DND-41 (cell line): ENCODE measurements around the gene ADGRG7.

ENCODE experiments used
- ATAC-seq: fragments of 200-7000 bp; cut with Tn5 transposase; 3 replicates; pipeline ENCODE4 v1.9.1; 2021; ENCODE audit warnings: low read depth; ENCODE audit not compliant: insufficient read depth
- DNase-seq: peaks from one replicate; pipeline ENCODE4 v3.0.0-alpha.2; 2020
- H2AFZ ChIP-seq: 2 replicates; pipeline ENCODE4 v1.6.0; 2012; ENCODE audit warnings: low read depth, low read length
- H3K27ac ChIP-seq: 2 replicates; pipeline ENCODE4 v1.5.1; 2012; ENCODE audit warnings: low read length, inconsistent platforms
- H3K27me3 ChIP-seq: fragments of 200-600 bp; sonication (generic); 2 replicates; pipeline ENCODE4 v1.6.0; 2012; ENCODE audit warnings: low read length, mild to moderate bottlenecking, inconsistent platforms; ENCODE audit not compliant: insufficient read depth, poor library complexity
- H3K36me3 ChIP-seq: 2 replicates; pipeline ENCODE4 v1.5.1; 2012; ENCODE audit warnings: low read length, inconsistent platforms; ENCODE audit not compliant: insufficient read depth
- H3K4me1 ChIP-seq: 2 replicates; pipeline ENCODE4 v1.5.1; 2012; ENCODE audit warnings: mild to moderate bottlenecking, low read length; ENCODE audit not compliant: insufficient read depth
- H3K4me2 ChIP-seq: 2 replicates; pipeline ENCODE4 v1.6.0; 2012; ENCODE audit warnings: mild to moderate bottlenecking, moderate library complexity, low read length, inconsistent platforms; ENCODE audit not compliant: insufficient read depth
- H3K4me3 ChIP-seq, 2 experiments: fragments of 200-600 bp in 1 of 2; shearing (Covaris generic) in 1 of 2; 2 replicates each; pipeline ENCODE4 v1.5.1; 2012 to 2016; ENCODE audit warnings: inconsistent platforms in 2 of 2, low read length in 2 of 2, mild to moderate bottlenecking in 2 of 2, low read depth in 1 of 2, moderate library complexity in 1 of 2
- H3K79me2 ChIP-seq: 2 replicates; pipeline ENCODE4 v1.6.0; 2012; ENCODE audit warnings: low read length, inconsistent platforms; ENCODE audit not compliant: insufficient read depth
- H3K9ac ChIP-seq: 2 replicates; pipeline ENCODE4 v1.6.0; 2012; ENCODE audit warnings: low read depth, mild to moderate bottlenecking, inconsistent platforms, low read length, moderate library complexity
- H3K9me3 ChIP-seq: 2 replicates; pipeline ENCODE4 v1.5.1; 2012; ENCODE audit warnings: low read length, moderate library complexity, mild to moderate bottlenecking, inconsistent platforms; ENCODE audit not compliant: insufficient read depth, severe bottlenecking
- H4K20me1 ChIP-seq: 2 replicates; pipeline ENCODE4 v1.6.0; 2012; ENCODE audit warnings: low read length; ENCODE audit not compliant: insufficient read depth
- EZH2 ChIP-seq: IDR thresholded peaks from 3 replicates; pipeline ENCODE4 v1.6.1; 2012; ENCODE audit warnings: borderline replicate concordance, low read depth, mild to moderate bottlenecking, moderate library complexity, low read length, inconsistent platforms; ENCODE audit not compliant: severe bottlenecking
- TF ChIP-seq, protein P1 (sequence below): IDR thresholded peaks from 2 replicates; pipeline ENCODE4 v1.5.1; 2012; ENCODE audit warnings: borderline replicate concordance, low read length, moderate library complexity, mild to moderate bottlenecking; ENCODE audit not compliant: poor library complexity, severe bottlenecking; ENCODE audit errors: extremely low read depth

ADGRG7 gene

DNA sequence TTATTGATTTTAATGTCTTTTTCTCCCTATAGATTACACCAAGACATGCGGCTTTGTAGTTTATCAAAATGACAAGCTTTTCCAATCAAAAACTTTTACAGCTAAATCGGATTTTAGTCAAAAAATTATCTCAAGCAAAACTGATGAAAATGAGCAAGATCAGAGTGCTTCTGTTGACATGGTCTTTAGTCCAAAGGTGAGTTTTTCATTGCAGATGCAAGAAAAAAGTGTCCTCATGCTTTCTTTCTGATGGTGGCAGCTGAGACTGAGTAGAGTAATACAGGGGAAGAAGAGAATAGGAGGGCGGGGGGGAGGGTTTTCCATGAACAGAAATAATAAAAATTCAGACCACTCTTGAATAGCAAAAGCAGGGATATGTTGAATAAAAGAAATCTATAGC lies 36.5 kb downstream of the ADGRG7 start:
- H3K27me3 ChIP-seq: no peaks in the 10 kb centered on the region
- no peak overlapping the region for H2AFZ ChIP-seq
- H3K36me3 ChIP-seq: no peaks in the 10 kb centered on the region
- ATAC-seq (no peak), DNase-seq (no peak)
- H3K4me3 ChIP-seq: no peak overlapping the region
- no peaks in the 10 kb centered on the region for H3K79me2 ChIP-seq
- H3K4me2 ChIP-seq: no peak overlapping the region
- no peak for TF ChIP-seq EZH2
- TF ChIP-seq, protein P1, sequence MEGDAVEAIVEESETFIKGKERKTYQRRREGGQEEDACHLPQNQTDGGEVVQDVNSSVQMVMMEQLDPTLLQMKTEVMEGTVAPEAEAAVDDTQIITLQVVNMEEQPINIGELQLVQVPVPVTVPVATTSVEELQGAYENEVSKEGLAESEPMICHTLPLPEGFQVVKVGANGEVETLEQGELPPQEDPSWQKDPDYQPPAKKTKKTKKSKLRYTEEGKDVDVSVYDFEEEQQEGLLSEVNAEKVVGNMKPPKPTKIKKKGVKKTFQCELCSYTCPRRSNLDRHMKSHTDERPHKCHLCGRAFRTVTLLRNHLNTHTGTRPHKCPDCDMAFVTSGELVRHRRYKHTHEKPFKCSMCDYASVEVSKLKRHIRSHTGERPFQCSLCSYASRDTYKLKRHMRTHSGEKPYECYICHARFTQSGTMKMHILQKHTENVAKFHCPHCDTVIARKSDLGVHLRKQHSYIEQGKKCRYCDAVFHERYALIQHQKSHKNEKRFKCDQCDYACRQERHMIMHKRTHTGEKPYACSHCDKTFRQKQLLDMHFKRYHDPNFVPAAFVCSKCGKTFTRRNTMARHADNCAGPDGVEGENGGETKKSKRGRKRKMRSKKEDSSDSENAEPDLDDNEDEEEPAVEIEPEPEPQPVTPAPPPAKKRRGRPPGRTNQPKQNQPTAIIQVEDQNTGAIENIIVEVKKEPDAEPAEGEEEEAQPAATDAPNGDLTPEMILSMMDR: no peak
- H4K20me1 ChIP-seq: no peaks in the 10 kb centered on the region
- no peaks in the 10 kb centered on the region for H3K4me1 ChIP-seq
- no peak overlapping the region for H3K9ac ChIP-seq
- H3K9me3 ChIP-seq: no peaks in the 10 kb centered on the region
- no peak overlapping the region for H3K27ac ChIP-seq

DNA sequence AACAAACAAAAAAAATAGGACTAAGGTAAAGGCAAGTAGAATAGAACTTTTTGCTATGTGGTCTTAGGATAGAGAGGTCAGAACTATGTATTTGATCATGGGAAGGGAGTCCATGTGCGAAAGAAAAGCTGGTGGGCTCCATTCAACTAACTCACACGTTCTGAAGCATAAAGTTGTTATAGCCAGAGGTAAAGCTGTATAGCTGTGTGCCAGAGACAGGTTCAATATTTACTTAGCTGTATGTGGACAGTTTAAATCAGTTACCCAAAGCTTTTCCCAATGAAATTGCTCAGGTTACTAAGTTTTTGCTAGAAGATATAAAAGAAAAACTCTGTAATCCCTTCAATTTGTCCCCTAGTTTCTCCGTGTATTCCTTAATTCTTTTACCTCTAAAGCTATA lies 37.8 kb downstream of the ADGRG7 start:
- TF ChIP-seq, protein P1: no peak
- TF ChIP-seq EZH2: no peak
- Histone ChIP-seq H3K9ac (no peak overlapping the region), H3K36me3 (no peaks in the 10 kb centered on the region), H3K27me3 (no peaks in the 10 kb centered on the region), H3K4me3 (no peak overlapping the region), H4K20me1 (no peaks in the 10 kb centered on the region), H3K27ac (no peak overlapping the region), H3K4me2 (no peak overlapping the region), H3K79me2 (no peaks in the 10 kb centered on the region), H2AFZ (no peak overlapping the region), H3K4me1 (no peaks in the 10 kb centered on the region), H3K9me3 (no peaks in the 10 kb centered on the region)
- ATAC-seq: no peak
- DNase-seq: no peak

DNA sequence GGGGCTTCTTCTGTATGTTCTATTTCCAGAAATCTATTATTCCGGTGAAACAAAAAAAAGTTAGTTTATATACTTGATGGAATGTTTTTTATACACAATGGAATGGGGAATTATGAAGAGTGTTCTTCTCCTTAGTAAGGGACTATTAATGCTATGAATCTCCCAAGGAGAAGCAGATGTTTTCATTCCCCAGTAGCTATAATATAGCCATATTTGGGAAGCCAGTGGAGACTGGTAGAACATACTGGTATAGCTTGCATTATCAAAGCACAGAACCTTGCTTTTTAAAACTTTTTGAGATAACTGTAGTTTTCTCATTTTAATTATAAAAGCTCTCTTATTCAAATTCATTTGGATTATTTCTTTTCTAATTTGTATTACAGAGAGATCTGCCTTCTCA lies 38.3 kb downstream of the ADGRG7 start:
- no peak overlapping the region for H3K4me3 ChIP-seq
- ATAC-seq: no peak

More for the DNA sequence above, 38.3 kb downstream of the ADGRG7 start:
- H3K27ac ChIP-seq: no peak overlapping the region
- H3K36me3 ChIP-seq: no peaks in the 10 kb centered on the region
- no peaks in the 10 kb centered on the region for H3K27me3 ChIP-seq
- no peaks in the 10 kb centered on the region for H4K20me1 ChIP-seq
- no peak overlapping the region for H2AFZ ChIP-seq
- H3K79me2 ChIP-seq: no peaks in the 10 kb centered on the region
- H3K9ac ChIP-seq: no peak overlapping the region
- no peak overlapping the region for H3K4me2 ChIP-seq
- no peaks in the 10 kb centered on the region for H3K9me3 ChIP-seq
- no peaks in the 10 kb centered on the region for H3K4me1 ChIP-seq
- TF ChIP-seq, protein P1: no peak
- no peak for TF ChIP-seq EZH2
- no peak for DNase-seq
